A673 (cell line): ENCODE data around the gene GRXCR2. TPM values are rescaled to one million over a fixed set of nuclear protein-coding genes. Genes with fewer than 3 reads are reported as not detected.

Source experiments
- BruUV-seq: library from RNA; stranded (reverse); fragments of 400-500 nt; replicated peaks from 2 replicates; lab custom pipeline; 2021; lab: Mats Ljungman, UMichigan
- CTCF ChIA-PET: fragments of 300-600 bp; sonication (Branson Sonifier 250); formaldehyde crosslinking; loops from one replicate; lab custom pipeline; 2022; ENCODE audit warnings: antibody characterized with exemption; lab: Charles Lee
- POLR2A ChIA-PET: fragments of 300-600 bp; sonication (Branson Sonifier 250); formaldehyde crosslinking; loops from one replicate; lab custom pipeline; 2022; ENCODE audit warnings: antibody characterized with exemption; ENCODE audit not compliant: low non-redundant PET; lab: Charles Lee
- DNase-seq: peaks from one replicate; pipeline ENCODE4 v3.0.0-alpha.2; 2015; ENCODE audit warnings: low spot score
- H3K27ac ChIP-seq: fragments of 200-600 bp; sonication (generic); 2 replicates; pipeline ENCODE4 v1.5.1; 2016; ENCODE audit warnings: mixed run types, low read depth, mild to moderate bottlenecking, mixed read lengths, antibody characterized with exemption, low read length; ENCODE audit not compliant: poor library complexity, severe bottlenecking
- H3K27me3 ChIP-seq: fragments of 200-600 bp; sonication (generic); replicated peaks from 2 replicates; pipeline ENCODE4 v1.6.1; 2017; ENCODE audit warnings: mixed run types, low read depth, mild to moderate bottlenecking, mixed read lengths, antibody characterized with exemption, low read length; ENCODE audit not compliant: insufficient read depth, poor library complexity
- H3K36me3 ChIP-seq: fragments of 200-600 bp; sonication (generic); 2 replicates; pipeline ENCODE4 v1.6.1; 2016; ENCODE audit warnings: mixed run types, mild to moderate bottlenecking, mixed read lengths, antibody characterized with exemption, low read length; ENCODE audit not compliant: insufficient read depth, poor library complexity, severe bottlenecking
- H3K4me1 ChIP-seq: fragments of 200-600 bp; sonication (generic); 2 replicates; pipeline ENCODE4 v1.6.1; 2017; ENCODE audit warnings: mixed run types, mild to moderate bottlenecking, mixed read lengths, antibody characterized with exemption, low read length; ENCODE audit not compliant: insufficient read depth, poor library complexity, severe bottlenecking
- H3K4me3 ChIP-seq: fragments of 200-600 bp; sonication (generic); 2 replicates; pipeline ENCODE4 v1.5.1; 2016; ENCODE audit warnings: low read depth, mixed run types, mild to moderate bottlenecking, mixed read lengths, low read length; ENCODE audit not compliant: poor library complexity, severe bottlenecking
- H3K9me3 ChIP-seq: fragments of 200-600 bp; sonication (generic); 2 replicates; pipeline ENCODE4 v1.6.1; 2016; ENCODE audit warnings: mixed run types, low read depth, mild to moderate bottlenecking, mixed read lengths, antibody characterized with exemption, low read length; ENCODE audit not compliant: poor library complexity, severe bottlenecking
- CTCF ChIP-seq: fragments of 300-800, 200-600 bp; sonication (generic); conservative IDR thresholded peaks from 2 replicates; pipeline ENCODE4 v1.5.1; 2017; ENCODE audit warnings: low read depth, mild to moderate bottlenecking, antibody characterized with exemption, low read length, moderate library complexity, mixed read lengths
- EZH2 ChIP-seq: fragments of 200-600 bp; sonication (generic); IDR thresholded peaks from 2 replicates; pipeline ENCODE4 v1.6.1; 2017; ENCODE audit warnings: borderline replicate concordance, low read depth, mild to moderate bottlenecking, mixed read lengths, antibody characterized with exemption, low read length; ENCODE audit not compliant: poor library complexity, severe bottlenecking
- intact Hi-C: fragments of 100-400 bp; cut with micrococcal nuclease; formaldehyde crosslinking; loops from one replicate; pipeline ENCODE4 v1.10.0; 2022; ENCODE audit not compliant: unreplicated experiment
- total RNA-seq: library from RNA; stranded (reverse); gene quantifications from 2 replicates; pipeline ENCODE4 v1.2.3, GENCODE V29; 2021

Gene GRXCR2
- total RNA-seq, 1 experiment from 2014 or later, result not detected

GRCh38 chr5:145917288-145917687 is 44.5 kb upstream of the GRXCR2 start:
- POLR2A ChIA-PET, result no interaction called here
- intact Hi-C loops, result no loop called here
- Histone ChIP-seq H3K9me3 (peaks cover 7% of the 10 kb centered on the region), H3K27ac (no peak overlapping the region), H3K36me3 (no peaks in the 10 kb centered on the region), H3K4me3 (no peak overlapping the region), H3K4me1 (no peaks in the 10 kb centered on the region), H3K27me3 (no peaks in the 10 kb centered on the region)
- BruUV-seq, result no TSS peak
- TF ChIP-seq EZH2, result no peak
- TF ChIP-seq CTCF, result no peak
- no peak for DNase-seq
- CTCF ChIA-PET, result no interaction called here

GRCh38 chr5:145915970-145916638 is 43.3 kb upstream of the GRXCR2 start:
- H3K9me3 ChIP-seq, result peaks cover 7% of the 10 kb centered on the region
- ChIA-PET POLR2A (no interaction called here), CTCF (interaction anchor here (0.6 kb wide), 1 partner anchor 113 kb away, joined by 5 read pairs; no protein-coding TSS in a partner anchor)
- intact Hi-C loops, result no loop called here
- no TSS peak for BruUV-seq
- TF ChIP-seq CTCF, result no peak
- no peak for TF ChIP-seq EZH2
- DNase-seq, result no peak
- H3K4me1 ChIP-seq, result no peaks in the 10 kb centered on the region
- H3K27me3 ChIP-seq, result no peaks in the 10 kb centered on the region
- no peak overlapping the region for H3K27ac ChIP-seq
- H3K4me3 ChIP-seq, result no peak overlapping the region
- no peaks in the 10 kb centered on the region for H3K36me3 ChIP-seq

- H3K27me3 ChIP-seq, result no peaks in the 10 kb centered on the region
- H3K4me1 ChIP-seq, result no peaks in the 10 kb centered on the region
- no peak overlapping the region for H3K4me3 ChIP-seq
- TF ChIP-seq EZH2 (no peak), CTCF (no peak)
- intact Hi-C loops, result no loop called here
- DNase-seq, result no peak
- POLR2A ChIA-PET, result no interaction called here
- H3K27ac ChIP-seq, result no peak overlapping the region
- H3K9me3 ChIP-seq, result no peaks in the 10 kb centered on the region
- no TSS peak for BruUV-seq
- CTCF ChIA-PET, result no interaction called here
- H3K36me3 ChIP-seq, result no peaks in the 10 kb centered on the region
Observed at GRCh38 chr5:145913701-145914100, 40.9 kb upstream of the GRXCR2 start.
